ENCODE data around the gene COMT. TPM values are rescaled to one million over a fixed set of nuclear protein-coding genes. Genes with fewer than 3 reads are reported as not detected.
A peak's percentile ranks its signal among the peaks of the same experiment; 100 is the strongest.

COMT gene
- total and polyA plus RNA-seq, 5 experiments from 2014 or later, result 40.7 to 97.2 (median 92.1) TPM

- Mint-ChIP-seq H3K4me1 (peaks cover 5 to 16% (median 10%) of the 10 kb centered on the region in 4 donors), H3K27ac (peak overlapping the region in 7 of 10 donors; percentile 61 to 95 (median 77)), H3K4me3 (peak overlapping the region in 1 of 10 donors; percentile 8), H3K36me3 (peaks cover 16 to 36% (median 22%) of the 10 kb centered on the region in 3 donors), H3K27me3 (no peaks in the 10 kb centered on the region), H3K9me3 (peaks cover 0 to 6% (median 0%) of the 10 kb centered on the region in 9 donors)
- POLR2A ChIA-PET, result interaction anchor here (0.7 to 1.5 kb wide), 8 partner anchors 10 to 180 kb away, joined by 3 to 8 read pairs (median 4); no protein-coding TSS in a partner anchor
- ATAC-seq (no peak), DNase-seq (no peak)
Observed at GRCh38 chr22:19910180-19910744, 31.3 kb upstream of the COMT start.

DNA sequence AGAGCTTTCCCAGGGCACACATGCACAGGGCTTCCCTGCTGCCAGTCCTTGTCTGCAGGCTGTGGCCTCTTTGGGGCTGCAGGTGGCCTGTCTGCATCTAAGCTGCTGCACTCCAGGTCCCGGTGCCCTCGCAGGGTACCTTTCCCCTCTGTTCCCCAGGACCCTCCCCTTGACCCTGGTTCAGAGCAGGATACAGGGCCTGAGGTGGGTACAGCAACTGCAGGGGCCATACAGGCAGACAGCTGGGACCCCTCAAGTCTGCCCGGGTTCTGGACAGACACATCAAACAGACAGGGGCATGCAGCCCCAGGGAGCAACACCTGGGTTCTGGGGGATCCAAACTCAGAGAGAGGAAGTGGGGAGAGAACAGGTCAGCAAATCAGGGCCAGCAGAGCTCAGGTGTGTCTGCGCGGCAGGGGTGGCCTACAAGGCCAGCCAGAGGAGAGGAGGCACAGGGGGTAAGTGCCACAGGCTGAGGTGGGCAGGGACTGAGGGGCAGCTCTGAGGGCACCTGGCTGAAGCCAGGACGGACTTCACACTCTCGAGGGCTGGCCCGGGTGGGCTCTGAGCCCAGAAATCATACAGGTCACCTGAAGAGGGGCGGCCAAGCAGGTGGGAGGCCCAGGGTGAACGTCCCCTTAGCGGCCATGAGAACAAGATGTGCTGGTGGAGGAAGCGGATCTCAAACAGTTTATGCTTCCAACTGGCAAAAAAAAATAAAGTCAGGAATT is 29.9 kb upstream of the COMT start:
- H3K27me3 Mint-ChIP-seq, result no peaks in the 10 kb centered on the region
- DNase-seq (no peak), ATAC-seq (no peak)
- POLR2A ChIA-PET, result interaction anchor here (1.5 to 1.6 kb wide), 2 partner anchors 156 to 181 kb away, joined by 4 to 6 read pairs; no protein-coding TSS in a partner anchor
- H3K9me3 Mint-ChIP-seq, result peaks cover 0 to 6% (median 0%) of the 10 kb centered on the region in 9 donors
- H3K36me3 Mint-ChIP-seq, result peaks cover 16 to 42% (median 25%) of the 10 kb centered on the region in 3 donors
- H3K4me3 Mint-ChIP-seq, result no peak overlapping the region
- H3K4me1 Mint-ChIP-seq, result peaks cover 5 to 11% (median 8%) of the 10 kb centered on the region in 4 donors
- H3K27ac Mint-ChIP-seq, result peak overlapping the region in 1 of 10 donors; percentile 67

DNA sequence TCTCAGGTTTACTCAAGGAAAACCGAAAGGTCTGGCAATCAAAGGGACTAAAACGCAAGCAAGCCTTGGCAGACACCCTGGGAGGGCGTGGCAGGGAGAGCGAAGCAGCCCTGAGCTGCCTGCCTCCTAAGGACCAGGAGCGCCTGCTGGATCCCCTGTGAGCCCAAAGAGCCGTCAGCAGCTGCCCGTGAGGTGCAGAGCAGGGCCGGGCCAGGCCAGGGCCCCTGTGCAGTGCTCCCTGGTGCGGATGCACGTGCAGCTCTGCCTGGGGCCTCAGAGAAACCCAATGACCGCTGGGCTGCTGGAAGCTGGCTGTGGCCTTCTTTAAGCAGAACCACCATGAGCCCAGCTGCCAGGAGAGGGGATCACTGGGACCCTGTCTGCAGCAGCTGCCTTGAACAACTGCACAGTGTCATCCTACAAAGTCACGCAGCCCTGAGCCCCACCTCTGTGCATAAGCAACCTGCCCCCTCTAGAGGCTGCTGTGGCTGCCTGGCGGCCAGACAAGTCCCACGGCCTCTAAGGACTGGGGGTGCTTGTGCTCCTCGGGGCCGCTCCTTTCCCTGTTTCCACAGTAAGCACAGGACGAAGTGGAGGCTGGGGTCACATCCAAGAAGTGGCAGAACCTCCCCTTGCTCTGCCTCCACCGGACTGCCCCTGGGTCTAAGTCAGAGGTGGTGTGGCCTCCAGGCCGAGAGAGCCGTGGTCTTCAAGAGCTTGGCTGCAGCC is 29.1 kb upstream of the COMT start:
- Mint-ChIP-seq H3K27me3 (no peaks in the 10 kb centered on the region), H3K4me3 (no peak overlapping the region), H3K27ac (no peak overlapping the region), H3K36me3 (peaks cover 16 to 44% (median 25%) of the 10 kb centered on the region in 3 donors), H3K9me3 (peaks cover 0 to 6% (median 0%) of the 10 kb centered on the region in 9 donors), H3K4me1 (peaks cover 5 to 11% (median 8%) of the 10 kb centered on the region in 4 donors)
- DNase-seq (no peak), ATAC-seq (no peak)
- POLR2A ChIA-PET, result interaction anchor here (0.7 to 1.6 kb wide), 2 partner anchors 156 to 182 kb away, joined by 3 to 4 read pairs; no protein-coding TSS in a partner anchor

- peaks cover 16 to 50% (median 28%) of the 10 kb centered on the region in 3 donors for H3K36me3 Mint-ChIP-seq
- no peak for DNase-seq
Observed at GRCh38 chr22:19913337-19913936, 28.1 kb upstream of the COMT start.

GRCh38 chr22:19914201-19914943 is 27.2 kb upstream of the COMT start:
- peaks cover 5 to 8% (median 7%) of the 10 kb centered on the region in 4 donors for H3K4me1 Mint-ChIP-seq
- H3K9me3 Mint-ChIP-seq, result peaks cover 0 to 6% (median 0%) of the 10 kb centered on the region in 9 donors
- DNase-seq, result no peak
- ATAC-seq, result no peak
- POLR2A ChIA-PET, result no interaction called here
- peak overlapping the region in 2 of 10 donors; percentile 40 to 84 for H3K27ac Mint-ChIP-seq
- no peak overlapping the region for H3K4me3 Mint-ChIP-seq
- H3K27me3 Mint-ChIP-seq, result no peaks in the 10 kb centered on the region
- peaks cover 16 to 54% (median 27%) of the 10 kb centered on the region in 3 donors for H3K36me3 Mint-ChIP-seq

More at GRCh38 chr22:19913337-19913936, 28.1 kb upstream of the COMT start:
- no peaks in the 10 kb centered on the region for H3K27me3 Mint-ChIP-seq
- no peak overlapping the region for H3K27ac Mint-ChIP-seq
- peaks cover 5 to 11% (median 8%) of the 10 kb centered on the region in 4 donors for H3K4me1 Mint-ChIP-seq
- no peak for ATAC-seq
- H3K4me3 Mint-ChIP-seq, result no peak overlapping the region
- POLR2A ChIA-PET, result interaction anchor here (0.7 kb wide), 1 partner anchor 157 kb away, joined by 3 read pairs; no protein-coding TSS in a partner anchor
- H3K9me3 Mint-ChIP-seq, result peaks cover 0 to 6% (median 0%) of the 10 kb centered on the region in 9 donors

GRCh38 chr22:19915287-19915954 is 26.2 kb upstream of the COMT start:
- no peak for ATAC-seq
- H3K27me3 Mint-ChIP-seq, result no peaks in the 10 kb centered on the region
- H3K27ac Mint-ChIP-seq, result no peak overlapping the region
- H3K36me3 Mint-ChIP-seq, result peaks cover 16 to 51% (median 27%) of the 10 kb centered on the region in 3 donors
- H3K9me3 Mint-ChIP-seq, result peaks cover 0 to 6% (median 0%) of the 10 kb centered on the region in 9 donors
- no peaks in the 10 kb centered on the region for H3K4me1 Mint-ChIP-seq
- POLR2A ChIA-PET, result no interaction called here
- DNase-seq, result no peak
- no peak overlapping the region for H3K4me3 Mint-ChIP-seq

DNA sequence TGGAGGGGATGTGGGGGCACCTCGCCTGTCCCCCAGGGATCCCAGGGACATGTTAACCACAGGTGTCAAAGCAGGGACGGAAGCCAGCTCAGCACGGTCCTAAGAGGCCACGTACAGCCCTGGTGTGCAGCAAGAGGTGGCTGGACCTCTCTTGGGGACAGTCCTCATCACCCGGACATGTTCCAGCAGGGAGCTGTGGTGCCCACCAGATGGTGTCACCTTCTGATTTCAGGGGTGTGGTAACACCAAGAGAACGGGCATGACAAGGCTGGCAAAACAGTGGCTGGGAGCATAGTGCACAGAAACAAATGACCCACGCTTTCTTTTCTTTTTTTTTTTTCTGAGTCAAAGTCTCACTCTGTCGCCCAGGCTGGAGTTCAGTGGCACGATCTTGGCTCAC is 25.6 kb upstream of the COMT start:
- Mint-ChIP-seq H3K36me3 (peaks cover 16 to 53% (median 27%) of the 10 kb centered on the region in 3 donors), H3K27me3 (no peaks in the 10 kb centered on the region), H3K9me3 (peaks cover 0 to 6% (median 0%) of the 10 kb centered on the region in 9 donors), H3K27ac (no peak overlapping the region), H3K4me1 (no peaks in the 10 kb centered on the region), H3K4me3 (no peak overlapping the region)
- DNase-seq, result no peak
- POLR2A ChIA-PET, result interaction anchor here (0.7 kb wide), 1 partner anchor 15 kb away, joined by 3 read pairs; no protein-coding TSS in a partner anchor
- no peak for ATAC-seq

GRCh38 chr22:19916941-19917340 is 24.6 kb upstream of the COMT start:
- Mint-ChIP-seq H3K36me3 (peaks cover 16 to 52% (median 27%) of the 10 kb centered on the region in 3 donors), H3K27me3 (no peaks in the 10 kb centered on the region), H3K9me3 (peaks cover 0 to 6% (median 0%) of the 10 kb centered on the region in 9 donors), H3K4me3 (no peak overlapping the region), H3K27ac (peak overlapping the region in 1 of 10 donors; percentile 43), H3K4me1 (peaks cover 0 to 8% (median 1%) of the 10 kb centered on the region in 4 donors)
- ATAC-seq, result no peak
- POLR2A ChIA-PET, result interaction anchor here (0.6 kb wide), 1 partner anchor 10 kb away, joined by 6 read pairs; no protein-coding TSS in a partner anchor
- no peak for DNase-seq

- H3K36me3 Mint-ChIP-seq, result peaks cover 16 to 53% (median 27%) of the 10 kb centered on the region in 3 donors
- no peak for ATAC-seq
- no peak for DNase-seq
- no peaks in the 10 kb centered on the region for H3K27me3 Mint-ChIP-seq
- H3K4me3 Mint-ChIP-seq, result no peak overlapping the region
- H3K4me1 Mint-ChIP-seq, result peaks cover 0 to 8% (median 1%) of the 10 kb centered on the region in 4 donors
- H3K27ac Mint-ChIP-seq, result peak overlapping the region in 1 of 10 donors; percentile 86
- POLR2A ChIA-PET, result interaction anchor here (0.6 kb wide), 1 partner anchor 10 kb away, joined by 6 read pairs; no protein-coding TSS in a partner anchor
- H3K9me3 Mint-ChIP-seq, result peaks cover 0 to 6% (median 0%) of the 10 kb centered on the region in 9 donors
Observed at GRCh38 chr22:19917389-19918138, 24.0 kb upstream of the COMT start.

GRCh38 chr22:19918332-19919106 is 23.1 kb upstream of the COMT start:
- no peak overlapping the region for H3K27ac Mint-ChIP-seq
- DNase-seq, result no peak
- H3K4me3 Mint-ChIP-seq, result no peak overlapping the region
- peaks cover 0 to 8% (median 1%) of the 10 kb centered on the region in 4 donors for H3K4me1 Mint-ChIP-seq
- H3K9me3 Mint-ChIP-seq, result peaks cover 0 to 4% (median 0%) of the 10 kb centered on the region in 9 donors
- H3K27me3 Mint-ChIP-seq, result no peaks in the 10 kb centered on the region
- peaks cover 12 to 55% (median 22%) of the 10 kb centered on the region in 3 donors for H3K36me3 Mint-ChIP-seq
- POLR2A ChIA-PET, result interaction anchor here (1.2 kb wide), 1 partner anchor 27 kb away, joined by 5 read pairs; no protein-coding TSS in a partner anchor
- no peak for ATAC-seq

Data from naive thymus-derived CD8-positive, alpha-beta T cell (primary cell).